Measurements from ENCODE around the gene CPVL. TPM values are rescaled to one million over a fixed set of nuclear protein-coding genes. Genes with fewer than 3 reads are reported as not detected.
A peak's percentile ranks its signal among the peaks of the same experiment; 100 is the strongest.

Gene CPVL
- total and polyA plus RNA-seq, 2 donors (not counting 1 experiment from before 2014, with no cell fraction given), result 0.17 TPM; not detected in 1

- TF ChIP-seq CTCF (conservative IDR thresholded peaks at IDR 0.05 in 1 of 2, IDR thresholded peaks at IDR 0.05 in 1 of 2; ENCODE audit: low read depth in 1 of 2, low read length in 2 of 2), result no peak
- no peak for TF ChIP-seq EZH2 (IDR thresholded peaks at IDR 0.05; ENCODE audit: low read length, missing control alignments)
- Histone ChIP-seq H4K20me1 (ENCODE audit: control insufficient read depth, extremely low read depth, insufficient read depth, low read length) (no peaks in the 10 kb centered on the region), H3K9me3 (ENCODE audit: control insufficient read depth, insufficient read depth, low read depth, low read length) (no peaks in the 10 kb centered on the region), H3K27ac (ENCODE audit: insufficient read depth, low read length) (no peak overlapping the region), H3K27me3 (ENCODE audit: control insufficient read depth, insufficient read depth, low read length) (no peaks in the 10 kb centered on the region), H3K4me3 (replicated peaks in 1 of 4; ENCODE audit: control extremely low read depth in 1 of 4, insufficient read depth in 1 of 4, low read depth in 3 of 4, low read length in 4 of 4) (peak overlapping the region; percentile 18 to 45 (median 32)), H2AFZ (ENCODE audit: low read length) (peak overlapping the region; percentile 70), H3K4me1 (ENCODE audit: control insufficient read depth, extremely low read depth, insufficient read depth, low read length) (no peaks in the 10 kb centered on the region), H3K9ac (ENCODE audit: insufficient read depth, low read length) (no peak overlapping the region), H3K79me2 (ENCODE audit: control insufficient read depth, insufficient read depth, low read length) (no peaks in the 10 kb centered on the region), H3K4me2 (ENCODE audit: extremely low read depth, insufficient read depth, low read length) (peak overlapping the region; percentile 86), H3K36me3 (ENCODE audit: control insufficient read depth, insufficient read depth, low read length) (no peaks in the 10 kb centered on the region)
- DNase-seq (ENCODE audit: low read depth in 2 of 2), result peak in 1 of 2 donors; percentile 77
Observed at GRCh38 chr7:29090836-29091601, 55.3 kb downstream of the CPVL start.

- no peak overlapping the region for H3K27ac ChIP-seq (ENCODE audit: insufficient read depth, low read length)
- H4K20me1 ChIP-seq (ENCODE audit: control insufficient read depth, extremely low read depth, insufficient read depth, low read length), result no peaks in the 10 kb centered on the region
- DNase-seq (ENCODE audit: low read depth in 2 of 2), result no peak
- H3K4me3 ChIP-seq (replicated peaks in 1 of 4; ENCODE audit: control extremely low read depth in 1 of 4, insufficient read depth in 1 of 4, low read depth in 3 of 4, low read length in 4 of 4), result no peak overlapping the region
- H2AFZ ChIP-seq (ENCODE audit: low read length), result no peak overlapping the region
- H3K4me1 ChIP-seq (ENCODE audit: control insufficient read depth, extremely low read depth, insufficient read depth, low read length), result no peaks in the 10 kb centered on the region
- TF ChIP-seq EZH2 (IDR thresholded peaks at IDR 0.05; ENCODE audit: low read length, missing control alignments) (no peak), CTCF (conservative IDR thresholded peaks at IDR 0.05 in 1 of 2, IDR thresholded peaks at IDR 0.05 in 1 of 2; ENCODE audit: low read depth in 1 of 2, low read length in 2 of 2) (no peak)
- H3K27me3 ChIP-seq (ENCODE audit: control insufficient read depth, insufficient read depth, low read length), result no peaks in the 10 kb centered on the region
- no peak overlapping the region for H3K9ac ChIP-seq (ENCODE audit: insufficient read depth, low read length)
- no peaks in the 10 kb centered on the region for H3K79me2 ChIP-seq (ENCODE audit: control insufficient read depth, insufficient read depth, low read length)
- no peaks in the 10 kb centered on the region for H3K36me3 ChIP-seq (ENCODE audit: control insufficient read depth, insufficient read depth, low read length)
- no peaks in the 10 kb centered on the region for H3K9me3 ChIP-seq (ENCODE audit: control insufficient read depth, insufficient read depth, low read depth, low read length)
- no peak overlapping the region for H3K4me2 ChIP-seq (ENCODE audit: extremely low read depth, insufficient read depth, low read length)
Observed at GRCh38 chr7:29090151-29090805, 56.1 kb downstream of the CPVL start.

GRCh38 chr7:29087840-29088170, 58.5 kb downstream of the CPVL start:
- no peaks in the 10 kb centered on the region for H3K9me3 ChIP-seq (ENCODE audit: control insufficient read depth, insufficient read depth, low read depth, low read length)
- H4K20me1 ChIP-seq (ENCODE audit: control insufficient read depth, extremely low read depth, insufficient read depth, low read length), result no peaks in the 10 kb centered on the region
- H3K4me1 ChIP-seq (ENCODE audit: control insufficient read depth, extremely low read depth, insufficient read depth, low read length), result no peaks in the 10 kb centered on the region
- no peak overlapping the region for H2AFZ ChIP-seq (ENCODE audit: low read length)
- no peak overlapping the region for H3K9ac ChIP-seq (ENCODE audit: insufficient read depth, low read length)
- H3K27ac ChIP-seq (ENCODE audit: insufficient read depth, low read length), result no peak overlapping the region
- no peaks in the 10 kb centered on the region for H3K36me3 ChIP-seq (ENCODE audit: control insufficient read depth, insufficient read depth, low read length)
- TF ChIP-seq EZH2 (IDR thresholded peaks at IDR 0.05; ENCODE audit: low read length, missing control alignments), result no peak
- TF ChIP-seq CTCF (conservative IDR thresholded peaks at IDR 0.05 in 1 of 2, IDR thresholded peaks at IDR 0.05 in 1 of 2; ENCODE audit: low read depth in 1 of 2, low read length in 2 of 2), result no peak
- H3K79me2 ChIP-seq (ENCODE audit: control insufficient read depth, insufficient read depth, low read length), result no peaks in the 10 kb centered on the region
- no peak overlapping the region for H3K4me3 ChIP-seq (replicated peaks in 1 of 4; ENCODE audit: control extremely low read depth in 1 of 4, insufficient read depth in 1 of 4, low read depth in 3 of 4, low read length in 4 of 4)
- no peak for DNase-seq (ENCODE audit: low read depth in 2 of 2)
- H3K4me2 ChIP-seq (ENCODE audit: extremely low read depth, insufficient read depth, low read length), result no peak overlapping the region
- H3K27me3 ChIP-seq (ENCODE audit: control insufficient read depth, insufficient read depth, low read length), result no peaks in the 10 kb centered on the region

Data from fibroblast of lung (primary cell).